ENCODE measurements around the gene MYL9. TPM values are rescaled to one million over a fixed set of nuclear protein-coding genes. Genes with fewer than 3 reads are reported as not detected.
"Not testable (repeated sequence)": the region's sequence is repeated elsewhere in the genome, so short reads cannot be mapped to it uniquely, and the experiment has no call there.

Gene MYL9
- total RNA-seq, 1 donor from 2014 or later: 128 TPM

- Mint-ChIP-seq H3K27ac (ENCODE audit: unreplicated experiment) (no peak overlapping the region), H3K9me3 (ENCODE audit: unreplicated experiment) (no peaks in the 10 kb centered on the region), H3K4me3 (ENCODE audit: unreplicated experiment) (no peak overlapping the region), H3K36me3 (ENCODE audit: low read depth, unreplicated experiment) (peaks cover 4% of the 10 kb centered on the region), H3K4me1 (ENCODE audit: unreplicated experiment) (no peaks in the 10 kb centered on the region), H3K27me3 (ENCODE audit: unreplicated experiment) (peaks cover 2% of the 10 kb centered on the region)
- no peak for DNase-seq (ENCODE audit: low spot score)
- no peak for TF ChIP-seq CTCF (IDR thresholded peaks at IDR 0.05; ENCODE audit: unreplicated experiment)
These were observed 22.1 kb downstream of the MYL9 start for GRCh38 chr20:36563374-36563773.

GRCh38 chr20:36564078-36564725, 22.9 kb downstream of the MYL9 start:
- DNase-seq (ENCODE audit: low spot score); H3K4me1 Mint-ChIP-seq (ENCODE audit: unreplicated experiment); H3K36me3 Mint-ChIP-seq (ENCODE audit: low read depth, unreplicated experiment); H3K27me3 Mint-ChIP-seq (ENCODE audit: unreplicated experiment); H3K9me3 Mint-ChIP-seq (ENCODE audit: unreplicated experiment); H3K4me3 Mint-ChIP-seq (ENCODE audit: unreplicated experiment); H3K27ac Mint-ChIP-seq (ENCODE audit: unreplicated experiment): not testable (repeated sequence)

- H3K9me3 Mint-ChIP-seq (ENCODE audit: unreplicated experiment); H3K36me3 Mint-ChIP-seq (ENCODE audit: low read depth, unreplicated experiment); H3K4me1 Mint-ChIP-seq (ENCODE audit: unreplicated experiment); H3K27ac Mint-ChIP-seq (ENCODE audit: unreplicated experiment); H3K27me3 Mint-ChIP-seq (ENCODE audit: unreplicated experiment); DNase-seq (ENCODE audit: low spot score): not testable (repeated sequence)
- H3K4me3 Mint-ChIP-seq (ENCODE audit: unreplicated experiment): peak overlapping the region; percentile 62
These were observed 23.4 kb downstream of the MYL9 start for GRCh38 chr20:36564726-36565121.

- no peak for TF ChIP-seq CTCF (IDR thresholded peaks at IDR 0.05; ENCODE audit: unreplicated experiment)
- no peak overlapping the region for H3K27ac Mint-ChIP-seq (ENCODE audit: unreplicated experiment)
- H3K27me3 Mint-ChIP-seq (ENCODE audit: unreplicated experiment): peaks cover 6% of the 10 kb centered on the region
- no peaks in the 10 kb centered on the region for H3K9me3 Mint-ChIP-seq (ENCODE audit: unreplicated experiment)
- peaks cover 4% of the 10 kb centered on the region for H3K36me3 Mint-ChIP-seq (ENCODE audit: low read depth, unreplicated experiment)
- H3K4me1 Mint-ChIP-seq (ENCODE audit: unreplicated experiment): no peaks in the 10 kb centered on the region
- DNase-seq (ENCODE audit: low spot score): no peak
- no peak overlapping the region for H3K4me3 Mint-ChIP-seq (ENCODE audit: unreplicated experiment)
These were observed 24.2 kb downstream of the MYL9 start for GRCh38 chr20:36565520-36565919.

- Mint-ChIP-seq H3K27ac (ENCODE audit: unreplicated experiment) (no peak overlapping the region), H3K4me3 (ENCODE audit: unreplicated experiment) (no peak overlapping the region), H3K36me3 (ENCODE audit: low read depth, unreplicated experiment) (peaks cover 6% of the 10 kb centered on the region), H3K27me3 (ENCODE audit: unreplicated experiment) (peaks cover 17% of the 10 kb centered on the region), H3K9me3 (ENCODE audit: unreplicated experiment) (no peaks in the 10 kb centered on the region), H3K4me1 (ENCODE audit: unreplicated experiment) (peaks cover 20% of the 10 kb centered on the region)
- TF ChIP-seq CTCF (IDR thresholded peaks at IDR 0.05; ENCODE audit: unreplicated experiment): no peak
- DNase-seq (ENCODE audit: low spot score): no peak
These were observed 28.6 kb downstream of the MYL9 start for GRCh38 chr20:36569847-36570429.
